Thyroid gland (tissue), 4 donors: ENCODE measurements around the gene DAB2IP. TPM values are rescaled to one million over a fixed set of nuclear protein-coding genes. Genes with fewer than 3 reads are reported as not detected.
"Not testable (repeated sequence)": the region's sequence is repeated elsewhere in the genome, so short reads cannot be mapped to it uniquely, and the experiment has no call there.

ENCODE experiments used
- DNase-seq, 2 donors: peaks; one replicate each; pipeline ENCODE4 v3.0.0-alpha.2; 2019
- H3K27ac ChIP-seq, 3 donors: fragments of 200-600 bp; sonication (generic); 1 replicate in 2 of 3; 2 replicates in 1 of 3; pipeline ENCODE4 v1.5.1; 2016 to 2019; ENCODE audit warnings: mild to moderate bottlenecking in 1 of 3, moderate library complexity in 1 of 3
- H3K27me3 ChIP-seq: fragments of 200-600 bp; sonication (generic); one replicate; pipeline ENCODE4 v1.5.1; 2019
- H3K36me3 ChIP-seq, 2 donors: fragments of 200-600 bp; sonication (generic); one replicate each; pipeline ENCODE4 v1.5.1; 2016 to 2019
- H3K4me1 ChIP-seq, 2 donors: fragments of 200-600 bp; sonication (generic); one replicate each; pipeline ENCODE4 v1.5.1; 2017 to 2019
- H3K4me3 ChIP-seq, 3 donors: fragments of 200-600 bp; sonication (generic); replicated peaks in 1 of 3; 1 replicate in 2 of 3; 2 replicates in 1 of 3; pipeline ENCODE4 v1.5.1; 2016; ENCODE audit warnings: mild to moderate bottlenecking in 1 of 3
- H3K9me3 ChIP-seq: fragments of 200-600 bp; sonication (generic); one replicate; pipeline ENCODE4 v1.5.1; 2017
- CTCF ChIP-seq, 6 experiments: fragments of 200-600 bp in 3 of 6; fragments of 450-650 bp in 3 of 6; sonication (generic) in 3 of 6; IDR thresholded peaks; one replicate each; pipeline ENCODE4 v1.5.1; 2016 to 2019; ENCODE audit warnings: antibody characterized with exemption in 6 of 6, mild to moderate bottlenecking in 2 of 6, inconsistent platforms in 1 of 6, moderate library complexity in 1 of 6
- POLR2A ChIP-seq, 2 donors: fragments of 450-650 bp; IDR thresholded peaks; one replicate each; pipeline ENCODE4 v1.6.1; 2017; ENCODE audit warnings: antibody characterized with exemption in 2 of 2, mild to moderate bottlenecking in 2 of 2, moderate library complexity in 1 of 2
- WGBS, 2 donors: methylation state at CpG; one replicate each; pipeline ENCODE4 v1.1.5; 2017; 5-methylcytosine and 5-hydroxymethylcytosine counted together
- intact Hi-C: fragments of 100-400 bp; cut with DNase I; formaldehyde crosslinking; loops from one replicate; pipeline ENCODE4 v1.15.1; 2023
- total RNA-seq, 4 donors: library from RNA; depleted of rRNA; stranded (reverse); fragments of >200 nt; gene quantifications; one replicate each; pipeline ENCODE4 v1.2.3, GENCODE V29; 2016

DAB2IP gene
- total RNA-seq, 4 donors from 2014 or later: 26.0 to 48.5 (median 38.2) TPM

GRCh38 chr9:121620777-121621449 is 30.5 kb upstream of the DAB2IP start:
- no peaks in the 10 kb centered on the region for H3K27me3 ChIP-seq
- H3K9me3 ChIP-seq: no peaks in the 10 kb centered on the region
- H3K36me3 ChIP-seq: no peaks in the 10 kb centered on the region
- H3K27ac ChIP-seq: peak overlapping the region in 1 of 3 donors; percentile 38
- H3K4me1 ChIP-seq: no peaks in the 10 kb centered on the region
- WGBS, 2 donors: 73 to 77% methylated on average over 3 of the region's 3 CpGs
- DNase-seq: peak; percentile 24 to 39
- H3K4me3 ChIP-seq: no peak overlapping the region
- TF ChIP-seq CTCF (IDR thresholded peaks at IDR 0.05): peak in 4 of 6 experiments; percentile 21 to 50 (median 38)
- TF ChIP-seq POLR2A (IDR thresholded peaks at IDR 0.05): no peak
- intact Hi-C loops: no loop called here

- Histone ChIP-seq H3K4me1 (no peaks in the 10 kb centered on the region), H3K4me3 (no peak overlapping the region), H3K36me3 (no peaks in the 10 kb centered on the region), H3K9me3 (no peaks in the 10 kb centered on the region), H3K27ac (no peak overlapping the region), H3K27me3 (no peaks in the 10 kb centered on the region)
- no peak for DNase-seq
- 78 to 83% methylated on average over 14 of the region's 14 CpGs for WGBS, 2 donors
- intact Hi-C loops: no loop called here
- TF ChIP-seq CTCF (IDR thresholded peaks at IDR 0.05) (no peak), POLR2A (IDR thresholded peaks at IDR 0.05) (no peak)
Measured at GRCh38 chr9:121622387-121623203, 28.8 kb upstream of the DAB2IP start.

- H3K36me3 ChIP-seq, H3K4me3 ChIP-seq, H3K27me3 ChIP-seq, H3K4me1 ChIP-seq, H3K9me3 ChIP-seq, DNase-seq, H3K27ac ChIP-seq, intact Hi-C loops: not testable (repeated sequence)
- WGBS, 2 donors: 94 to 100% methylated on average over 2 of the region's 2 CpGs
Measured at GRCh38 chr9:121623430-121623829, 28.0 kb upstream of the DAB2IP start.

GRCh38 chr9:121625590-121625989 is 25.8 kb upstream of the DAB2IP start:
- Histone ChIP-seq H3K27ac (no peak overlapping the region), H3K27me3 (no peaks in the 10 kb centered on the region), H3K9me3 (no peaks in the 10 kb centered on the region), H3K36me3 (no peaks in the 10 kb centered on the region), H3K4me3 (no peak overlapping the region), H3K4me1 (no peaks in the 10 kb centered on the region)
- 85 to 90% methylated on average over 3 of the region's 3 CpGs for WGBS, 2 donors
- TF ChIP-seq CTCF (IDR thresholded peaks at IDR 0.05): no peak
- no peak for TF ChIP-seq POLR2A (IDR thresholded peaks at IDR 0.05)
- intact Hi-C loops: no loop called here
- no peak for DNase-seq

- no peaks in the 10 kb centered on the region for H3K4me1 ChIP-seq
- no peak overlapping the region for H3K27ac ChIP-seq
- no peaks in the 10 kb centered on the region for H3K9me3 ChIP-seq
- intact Hi-C loops: no loop called here
- no peaks in the 10 kb centered on the region for H3K36me3 ChIP-seq
- no peak overlapping the region for H3K4me3 ChIP-seq
- TF ChIP-seq POLR2A (IDR thresholded peaks at IDR 0.05) (no peak), CTCF (IDR thresholded peaks at IDR 0.05) (no peak)
- H3K27me3 ChIP-seq: no peaks in the 10 kb centered on the region
- WGBS, 2 donors: 87% methylated on average over 4 of the region's 4 CpGs
- no peak for DNase-seq
Measured at GRCh38 chr9:121626012-121626411, 25.4 kb upstream of the DAB2IP start.
